GM12873 (cell line): ENCODE results near the gene SCRN1.

ENCODE experiments used
- CTCF ChIP-seq: IDR thresholded peaks from 2 replicates; pipeline ENCODE4 v1.5.1; 2012; ENCODE audit warnings: low read depth, mild to moderate bottlenecking, moderate library complexity, low read length, control low read depth; ENCODE audit not compliant: insufficient read depth; ENCODE audit errors: missing control alignments

SCRN1 gene

DNA sequence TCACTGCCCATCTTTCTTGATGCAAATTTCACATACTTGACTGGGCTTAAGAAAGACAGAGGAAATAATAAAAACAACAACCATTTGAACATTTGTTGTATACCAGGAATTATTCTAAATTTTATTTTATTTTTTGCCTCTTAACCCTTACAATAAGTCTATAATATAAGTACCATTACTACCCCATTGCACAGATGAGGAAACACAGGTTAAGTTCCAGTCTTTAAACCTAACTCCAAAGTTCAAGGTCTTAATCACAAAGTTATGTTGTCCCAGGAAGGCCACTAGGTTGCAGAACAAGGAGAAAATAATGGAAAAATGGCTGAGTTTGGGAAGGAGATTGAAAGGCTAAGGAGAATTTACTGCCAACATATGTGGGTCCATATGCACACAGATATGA lies 33.4 kb upstream of the SCRN1 start:
- no peak for TF ChIP-seq CTCF

GRCh38 chr7:30020535-30020934 lies 30.9 kb upstream of the SCRN1 start:
- TF ChIP-seq CTCF, result no peak

GRCh38 chr7:30019960-30020359 lies 30.4 kb upstream of the SCRN1 start:
- TF ChIP-seq CTCF, result no peak

- TF ChIP-seq CTCF, result no peak
Measured at GRCh38 chr7:30019387-30019786, 29.8 kb upstream of the SCRN1 start.

GRCh38 chr7:30018451-30018850 lies 28.9 kb upstream of the SCRN1 start:
- TF ChIP-seq CTCF, result no peak

DNA sequence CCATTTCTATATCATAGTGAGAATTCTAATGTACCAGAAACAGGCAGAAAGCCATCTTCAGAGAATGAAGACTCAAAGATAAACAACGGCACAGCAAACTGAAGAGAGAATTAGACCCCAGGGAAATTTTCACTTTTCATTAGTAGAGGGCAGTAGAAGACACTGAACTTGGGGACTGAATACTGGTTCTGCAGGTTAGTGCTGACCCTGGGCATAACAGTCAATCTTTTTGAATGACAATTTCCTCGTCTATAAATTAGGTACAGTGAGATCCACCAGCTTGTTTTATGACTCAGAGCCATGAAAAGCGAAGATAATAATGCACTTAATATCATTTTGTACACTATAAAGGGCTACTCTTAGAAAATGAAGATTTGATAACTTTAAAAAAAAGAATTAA lies 23.2 kb upstream of the SCRN1 start:
- TF ChIP-seq CTCF, result no peak

- no peak for TF ChIP-seq CTCF
Measured at GRCh38 chr7:30010021-30010420, 20.4 kb upstream of the SCRN1 start.
